ENCODE results near the gene RCC1. TPM values are rescaled to one million over a fixed set of nuclear protein-coding genes. Genes with fewer than 3 reads are reported as not detected.
A peak's percentile ranks its signal among the peaks of the same experiment; 100 is the strongest.

RCC1 gene
- total RNA-seq (10 to 100 TPM; 12.6 to 24.4 (median 16.9) TPM), polyA plus RNA-seq (10 to 100 TPM; 13.0 to 18.8 (median 17.6) TPM)
- long read RNA-seq, donor 1, partial matches to known transcripts = 0 of 1 reads
- long read RNA-seq, donor 1, other reads (novel, unspliced or antisense) = 0 of 1 reads
- long read RNA-seq, donor 2 = 0 reads
- long read RNA-seq, donor 3 = 0 reads
- long read RNA-seq, donor 4, partial matches to known transcripts = 0 of 8 reads
- long read RNA-seq, donor 4, other reads (novel, unspliced or antisense) = 5 of 8 reads
- long read RNA-seq, donor 5, transcript RCC1-202 (10 exons, 2,424 nt) = major isoform, 8 of 34 reads
- long read RNA-seq, donor 5, partial matches to known transcripts = 4 of 34 reads
- long read RNA-seq, donor 5, other reads (novel, unspliced or antisense) = 19 of 34 reads
- long read RNA-seq, donor 6, partial matches to known transcripts = 0 of 6 reads
- long read RNA-seq, donor 6, other reads (novel, unspliced or antisense) = 6 of 6 reads
- long read RNA-seq, donor 7, partial matches to known transcripts = 0 of 1 reads
- long read RNA-seq, donor 7, other reads (novel, unspliced or antisense) = 0 of 1 reads
- long read RNA-seq, donor 8, transcript RCC1-202 (10 exons, 2,424 nt) = major isoform, 5 of 5 reads
- long read RNA-seq, donor 8, partial matches to known transcripts = 0 of 5 reads
- long read RNA-seq, donor 8, other reads (novel, unspliced or antisense) = 0 of 5 reads
- long read RNA-seq, donor 9, partial matches to known transcripts = 11 of 13 reads
- long read RNA-seq, donor 9, other reads (novel, unspliced or antisense) = 0 of 13 reads
- long read RNA-seq, donor 10, partial matches to known transcripts = 0 of 2 reads
- long read RNA-seq, donor 10, other reads (novel, unspliced or antisense) = 0 of 2 reads

GRCh38 chr1:28505406-28506187 lies at the start of gene RCC1:
TSS of gene RCC1 (plus strand) at chr1:28506043. CDS start at chr1:28529867, 23,824 bp downstream.
- H3K4me1 ChIP-seq (replicated peaks in 1 of 2) = peaks cover 25 to 40% of the 10 kb centered on the region in 2 donors
- no peaks in the 10 kb centered on the region for H3K9me3 ChIP-seq (replicated peaks in 1 of 3)
- H3K27ac ChIP-seq = peak within 1 kb of the TSS; percentile 40 to 89 (median 72)
- peak within 1 kb of the TSS; percentile 39 to 89 (median 86) for H3K4me3 ChIP-seq
- H3K27me3 ChIP-seq = no peaks in the 10 kb centered on the region
- DNase-seq = peak; percentile 96 to 99 (median 98)
- intact Hi-C loops (cut with DNase I) = loop anchor here (5.0 to 10.0 kb wide), 2 partner anchors 91 to 93 kb away; no protein-coding TSS in a partner anchor
- peaks cover 0 to 30% of the 10 kb centered on the region in 2 donors for H3K36me3 ChIP-seq (replicated peaks in 1 of 2)
- 1 to 5% (median 2%) methylated on average over 26 to 41 of the region's 41 CpGs for WGBS, 4 donors
- TF ChIP-seq CTCF (IDR thresholded peaks at IDR 0.05) = no peak
- TF ChIP-seq POLR2A (IDR thresholded peaks at IDR 0.05) = peak; percentile 96 to 99

- Histone ChIP-seq H3K27ac (no peak overlapping the region), H3K36me3 (replicated peaks in 1 of 2) (no peaks in the 10 kb centered on the region), H3K4me3 (no peak overlapping the region), H3K27me3 (no peaks in the 10 kb centered on the region), H3K9me3 (replicated peaks in 1 of 3) (no peaks in the 10 kb centered on the region), H3K4me1 (replicated peaks in 1 of 2) (peaks cover 0 to 19% of the 10 kb centered on the region in 2 donors)
- intact Hi-C loops (cut with DNase I) = no loop called here
- WGBS, 4 donors = 44 to 58% (median 49%) methylated on average over 5 of the region's 5 CpGs
- no peak for TF ChIP-seq CTCF (IDR thresholded peaks at IDR 0.05)
- no peak for TF ChIP-seq POLR2A (IDR thresholded peaks at IDR 0.05)
- no peak for DNase-seq
Observed at GRCh38 chr1:28456078-28456477, 49.8 kb upstream of the RCC1 start.

GRCh38 chr1:28457678-28458077 lies 48.2 kb upstream of the RCC1 start:
- DNase-seq = no peak
- TF ChIP-seq CTCF (IDR thresholded peaks at IDR 0.05) (no peak), POLR2A (IDR thresholded peaks at IDR 0.05) (no peak)
- Histone ChIP-seq H3K27ac (no peak overlapping the region), H3K4me1 (replicated peaks in 1 of 2) (peaks cover 0 to 19% of the 10 kb centered on the region in 2 donors), H3K4me3 (no peak overlapping the region), H3K9me3 (replicated peaks in 1 of 3) (no peaks in the 10 kb centered on the region), H3K36me3 (replicated peaks in 1 of 2) (no peaks in the 10 kb centered on the region), H3K27me3 (no peaks in the 10 kb centered on the region)
- intact Hi-C loops (cut with DNase I) = no loop called here
- WGBS, 4 donors = 69 to 89% (median 87%) methylated on average over 1 of the region's 1 CpG

Data from adrenal gland (tissue), 19 donors.